A549 (cell line): ENCODE results near the gene C1orf216.

Experiments used
- ATOH8 ChIP-seq: fragments of 250-450 bp; sonication (Bioruptor Pico); IDR thresholded peaks from 2 replicates; pipeline ENCODE4 v1.5.0; 2020; ENCODE audit warnings: low read depth, mild to moderate bottlenecking, moderate library complexity
- EHMT2 ChIP-seq: fragments of 200-600 bp; sonication (generic); IDR thresholded peaks from 2 replicates; pipeline ENCODE4 v1.6.1; 2016; ENCODE audit warnings: antibody characterized with exemption, low read depth, mild to moderate bottlenecking, moderate library complexity
- EP300 ChIP-seq, 2 experiments: fragments of >200 bp; sonication (Bioruptor Twin); formaldehyde crosslinking; IDR thresholded peaks; 2 replicates in 1 of 2; 3 replicates in 1 of 2; pipeline ENCODE4 v1.6.1; 2016 to 2017
- ESRRA ChIP-seq: fragments of 150-350 bp; IDR thresholded peaks from 2 replicates; pipeline ENCODE4 v1.6.1; 2014; ENCODE audit warnings: mild to moderate bottlenecking, low read length, borderline replicate concordance
- KDM1A ChIP-seq: fragments of 200-600 bp; sonication (generic); IDR thresholded peaks from 2 replicates; pipeline ENCODE4 v1.6.1; 2016; ENCODE audit warnings: low read depth, mild to moderate bottlenecking
- MAX ChIP-seq: IDR thresholded peaks from 2 replicates; pipeline ENCODE4 v1.6.1; 2012
- POLR2A ChIP-seq: IDR thresholded peaks from 2 replicates; pipeline ENCODE4 v1.6.1; 2012; ENCODE audit warnings: mild to moderate bottlenecking, low read length
- REST ChIP-seq: fragments of 200-600 bp; sonication (generic); IDR thresholded peaks from 2 replicates; pipeline ENCODE4 v1.6.1; 2016; ENCODE audit warnings: antibody characterized with exemption, mild to moderate bottlenecking, moderate library complexity
- SMC3 ChIP-seq: fragments of >200 bp; sonication (Bioruptor Twin); formaldehyde crosslinking; IDR thresholded peaks from 3 replicates; pipeline ENCODE4 v1.6.1; 2018; ENCODE audit warnings: inconsistent platforms
- SREBF2 ChIP-seq: fragments of 450-650 bp; IDR thresholded peaks from 2 replicates; pipeline ENCODE4 v1.6.1; 2014; ENCODE audit warnings: mild to moderate bottlenecking, moderate library complexity
- TF ChIP-seq, protein P1 (sequence below): fragments of >200 bp; sonication (Bioruptor Twin); formaldehyde crosslinking; IDR thresholded peaks from 3 replicates; pipeline ENCODE4 v1.5.1; 2016
- TF ChIP-seq, protein P2 (sequence below): fragments of 450-650 bp; IDR thresholded peaks from 2 replicates; pipeline ENCODE4 v1.6.1; 2014; ENCODE audit warnings: antibody characterized with exemption

DNA sequence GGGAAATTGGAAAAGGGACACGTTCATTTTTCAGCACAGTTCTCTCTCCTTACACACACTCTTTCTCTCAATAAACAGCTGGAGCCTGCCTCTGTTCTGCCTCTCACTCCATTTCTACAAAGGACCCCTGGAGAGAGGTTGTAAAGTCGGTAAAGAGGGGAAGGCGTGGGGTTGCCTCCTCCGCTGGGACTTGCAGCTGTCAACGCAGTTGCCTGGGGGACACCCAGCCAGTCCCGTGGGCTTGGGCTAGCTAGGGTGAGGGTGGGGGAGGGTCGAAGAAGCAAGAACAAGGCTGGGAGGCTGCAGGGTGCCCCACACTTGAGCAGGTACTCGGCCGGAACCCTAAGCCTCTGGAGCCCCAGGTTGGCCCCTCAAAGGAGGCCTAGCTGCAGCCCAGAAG is 27.6 kb downstream of the C1orf216 start:
- no peak for TF ChIP-seq EHMT2
- TF ChIP-seq, protein P1, sequence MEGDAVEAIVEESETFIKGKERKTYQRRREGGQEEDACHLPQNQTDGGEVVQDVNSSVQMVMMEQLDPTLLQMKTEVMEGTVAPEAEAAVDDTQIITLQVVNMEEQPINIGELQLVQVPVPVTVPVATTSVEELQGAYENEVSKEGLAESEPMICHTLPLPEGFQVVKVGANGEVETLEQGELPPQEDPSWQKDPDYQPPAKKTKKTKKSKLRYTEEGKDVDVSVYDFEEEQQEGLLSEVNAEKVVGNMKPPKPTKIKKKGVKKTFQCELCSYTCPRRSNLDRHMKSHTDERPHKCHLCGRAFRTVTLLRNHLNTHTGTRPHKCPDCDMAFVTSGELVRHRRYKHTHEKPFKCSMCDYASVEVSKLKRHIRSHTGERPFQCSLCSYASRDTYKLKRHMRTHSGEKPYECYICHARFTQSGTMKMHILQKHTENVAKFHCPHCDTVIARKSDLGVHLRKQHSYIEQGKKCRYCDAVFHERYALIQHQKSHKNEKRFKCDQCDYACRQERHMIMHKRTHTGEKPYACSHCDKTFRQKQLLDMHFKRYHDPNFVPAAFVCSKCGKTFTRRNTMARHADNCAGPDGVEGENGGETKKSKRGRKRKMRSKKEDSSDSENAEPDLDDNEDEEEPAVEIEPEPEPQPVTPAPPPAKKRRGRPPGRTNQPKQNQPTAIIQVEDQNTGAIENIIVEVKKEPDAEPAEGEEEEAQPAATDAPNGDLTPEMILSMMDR = no peak
- no peak for TF ChIP-seq ESRRA
- TF ChIP-seq, protein P2, sequence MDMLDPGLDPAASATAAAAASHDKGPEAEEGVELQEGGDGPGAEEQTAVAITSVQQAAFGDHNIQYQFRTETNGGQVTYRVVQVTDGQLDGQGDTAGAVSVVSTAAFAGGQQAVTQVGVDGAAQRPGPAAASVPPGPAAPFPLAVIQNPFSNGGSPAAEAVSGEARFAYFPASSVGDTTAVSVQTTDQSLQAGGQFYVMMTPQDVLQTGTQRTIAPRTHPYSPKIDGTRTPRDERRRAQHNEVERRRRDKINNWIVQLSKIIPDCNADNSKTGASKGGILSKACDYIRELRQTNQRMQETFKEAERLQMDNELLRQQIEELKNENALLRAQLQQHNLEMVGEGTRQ = no peak
- TF ChIP-seq REST = no peak
- TF ChIP-seq ATOH8 (CRISPR knock-in tag) = no peak
- no peak for TF ChIP-seq KDM1A
- TF ChIP-seq SREBF2 = no peak
- TF ChIP-seq POLR2A = no peak
- no peak for TF ChIP-seq SMC3
- no peak for TF ChIP-seq MAX
- no peak for TF ChIP-seq EP300 (IDR thresholded peaks at IDR 0.05)
